GM19043 (cell line): Measurements from ENCODE around the gene VGLL4.
"Not testable (repeated sequence)": the region's sequence is repeated elsewhere in the genome, so short reads cannot be mapped to it uniquely, and the experiment has no call there.

ENCODE experiments used
- ATAC-seq: cut with Tn5 transposase; IDR thresholded peaks from one replicate; pipeline ENCODE4 v1.9.1; 2021; ENCODE audit warnings: low read depth; ENCODE audit not compliant: unreplicated experiment

VGLL4 gene

DNA sequence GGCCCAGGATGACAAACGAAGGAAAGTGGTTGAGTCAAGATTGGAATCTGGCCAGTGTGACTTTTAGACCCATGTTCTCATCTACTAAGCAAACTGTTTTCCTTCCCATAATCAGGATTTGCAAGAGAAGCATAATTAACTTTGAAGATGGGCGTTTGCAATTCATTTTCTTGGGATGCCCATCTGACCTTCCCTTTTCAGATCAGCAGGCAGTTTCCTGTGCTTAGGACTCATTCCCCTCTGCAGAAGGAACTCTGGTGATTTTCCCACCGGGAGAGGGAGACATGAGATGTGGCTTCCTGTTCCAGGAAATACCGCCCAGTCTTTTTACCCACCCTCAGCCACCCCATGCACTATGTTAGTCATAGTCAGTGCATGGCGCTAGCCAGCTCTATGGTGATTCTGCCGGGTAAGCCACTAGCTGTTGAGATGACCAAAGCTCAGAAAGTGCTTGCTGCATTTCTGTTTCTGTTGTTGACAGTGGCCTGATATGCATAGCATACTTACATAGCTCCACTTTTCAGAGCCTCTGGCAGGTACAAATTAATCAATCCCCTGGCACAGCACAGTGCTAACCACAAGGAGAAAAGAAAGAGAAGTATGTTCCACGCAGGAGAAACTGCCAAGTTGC lies 129.4 kb downstream of the VGLL4 start:
- no peak for ATAC-seq

DNA sequence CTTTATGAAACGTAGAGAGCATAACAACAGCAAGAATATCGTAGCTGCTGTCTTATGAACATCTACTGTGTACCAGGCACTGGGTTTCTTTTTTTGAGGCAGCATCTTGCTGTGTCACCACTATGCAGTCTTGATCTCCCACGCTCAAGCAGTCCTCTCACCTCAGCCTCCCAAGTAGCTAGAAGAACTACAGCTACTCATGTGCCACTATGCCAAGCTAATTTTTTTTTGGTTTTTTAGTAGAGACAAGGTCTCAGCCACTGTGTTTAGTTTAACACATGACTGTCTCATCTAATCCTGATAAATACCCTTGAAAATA lies 129.9 kb downstream of the VGLL4 start:
- ATAC-seq: no peak

- not testable (repeated sequence) for ATAC-seq
Observed at GRCh38 chr3:11513125-11513816, 130.4 kb downstream of the VGLL4 start.

DNA sequence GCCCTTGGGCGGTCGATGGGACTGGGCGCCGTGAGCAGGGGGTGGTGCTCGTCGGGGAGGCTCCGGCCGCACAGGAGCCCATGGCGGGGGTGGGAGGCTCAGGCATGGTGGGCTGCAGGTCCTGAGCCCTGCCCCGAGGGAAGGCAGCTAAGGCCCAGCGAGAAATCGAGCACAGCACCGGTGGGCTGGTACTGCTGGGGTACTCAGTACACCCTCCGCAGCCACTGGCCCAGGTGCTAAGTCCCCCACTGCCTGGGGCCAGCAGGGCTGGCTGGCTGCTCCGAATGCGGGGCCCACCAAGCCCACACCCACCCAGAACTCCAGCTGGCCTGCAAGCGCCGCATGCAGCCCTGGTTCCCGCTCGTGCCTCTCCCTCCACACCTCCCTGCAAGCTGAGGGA lies 132.1 kb downstream of the VGLL4 start:
- ATAC-seq: not testable (repeated sequence)

GRCh38 chr3:11510356-11510755 lies 133.4 kb downstream of the VGLL4 start:
- no peak for ATAC-seq

DNA sequence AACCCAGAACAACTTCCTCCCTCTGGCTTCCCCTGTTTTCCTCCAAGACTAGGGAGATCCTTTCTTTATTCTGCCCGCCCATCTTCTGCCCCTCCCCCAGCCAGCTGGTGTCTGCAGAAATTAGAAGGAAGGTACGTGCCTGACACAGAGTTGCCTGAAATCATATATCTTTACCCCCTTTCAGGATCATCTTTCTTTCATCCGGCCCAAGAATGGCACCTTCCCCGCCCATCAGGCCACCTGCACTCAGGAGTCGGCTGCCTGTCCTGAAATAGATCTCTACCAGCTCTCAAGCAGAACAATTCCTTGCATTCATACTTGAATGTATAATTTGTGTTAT lies 133.7 kb downstream of the VGLL4 start:
- ATAC-seq: no peak

GRCh38 chr3:11509173-11510000 lies 134.3 kb downstream of the VGLL4 start:
- no peak for ATAC-seq

GRCh38 chr3:11508346-11509172 lies 135.2 kb downstream of the VGLL4 start:
- ATAC-seq: no peak

- ATAC-seq: no peak
Observed at GRCh38 chr3:11507719-11508118, 136.0 kb downstream of the VGLL4 start.
